Fibroblast of upper back skin (primary cell): ENCODE data around the gene CCNB1.
"Not testable (repeated sequence)": the region's sequence is repeated elsewhere in the genome, so short reads cannot be mapped to it uniquely, and the experiment has no call there.

Experiments
- DNase-seq: peaks from one replicate; pipeline ENCODE4 v3.0.0-alpha.2; 2013

The CCNB1 gene

GRCh38 chr5:69187342-69187741 lies 20.4 kb downstream of the CCNB1 start:
- no peak for DNase-seq

DNA sequence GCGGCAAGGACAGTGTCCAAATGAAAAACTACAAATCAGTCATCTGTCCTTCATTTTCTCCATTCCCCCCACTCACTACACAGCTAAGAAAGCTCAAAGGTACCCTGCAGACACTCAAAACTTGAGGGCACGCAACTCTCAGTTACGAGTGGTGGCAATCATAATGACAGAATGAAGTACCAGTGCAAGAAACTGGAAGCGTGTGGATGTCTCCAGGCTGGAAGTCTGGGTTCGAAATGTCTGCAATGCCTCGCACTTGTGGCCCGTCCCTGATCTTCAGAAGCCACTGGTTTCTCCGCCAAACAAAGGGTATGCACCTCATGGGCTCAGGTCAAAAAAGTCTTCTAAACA lies 21.8 kb downstream of the CCNB1 start:
- DNase-seq = no peak

- peak; percentile 92 for DNase-seq
Measured at GRCh38 chr5:69189162-69190086, 22.5 kb downstream of the CCNB1 start, which contains the start of gene CENPH. Gene CENPH (plus strand): TSS chr5:69189583. CDS start chr5:69189635, 52 bp downstream.

- peak; percentile 13 for DNase-seq
Measured at GRCh38 chr5:69202497-69202896, 35.5 kb downstream of the CCNB1 start.

GRCh38 chr5:69206528-69207190 lies 39.7 kb downstream of the CCNB1 start:
- DNase-seq = peak; percentile 79

DNA sequence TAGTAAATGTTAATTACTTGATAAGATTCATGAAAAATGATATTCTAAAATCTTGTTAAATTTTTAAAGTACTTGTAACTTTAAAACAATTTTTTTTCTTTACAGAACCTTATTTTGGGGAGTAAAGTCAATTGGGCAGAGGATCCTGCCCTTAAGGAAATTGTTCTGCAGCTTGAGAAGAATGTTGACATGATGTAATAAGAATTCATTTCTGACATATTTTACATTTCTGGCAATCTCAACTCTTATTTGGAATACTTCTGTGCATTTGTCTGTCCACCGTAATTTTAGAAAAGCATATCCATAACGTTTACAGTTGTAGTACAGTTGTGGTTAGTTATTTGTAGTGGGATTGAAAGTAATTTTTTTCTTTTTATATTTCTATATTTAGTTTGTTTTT lies 42.7 kb downstream of the CCNB1 start:
- DNase-seq = peak; percentile 59

- DNase-seq = no peak
Measured at GRCh38 chr5:69211200-69211599, 44.2 kb downstream of the CCNB1 start.

DNA sequence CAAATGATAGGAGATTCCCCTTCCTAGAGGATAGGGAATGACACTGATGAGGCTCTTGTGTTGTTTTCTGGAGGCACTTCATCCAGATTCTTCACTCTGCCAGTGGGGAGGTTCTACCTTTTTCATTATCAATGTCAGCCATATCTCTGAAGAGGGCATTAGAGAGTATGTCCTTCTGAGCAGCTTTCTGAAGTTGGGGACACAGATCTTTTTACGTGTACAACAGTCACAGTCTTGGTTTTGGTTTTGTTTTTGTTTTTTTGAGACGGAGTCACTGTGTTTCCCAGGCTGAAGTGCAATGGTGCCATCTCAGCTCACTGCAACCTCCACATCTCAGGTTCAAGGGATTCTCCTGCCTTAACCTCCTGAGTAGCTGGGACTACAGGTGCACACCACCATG lies 45.1 kb downstream of the CCNB1 start:
- no peak for DNase-seq

DNA sequence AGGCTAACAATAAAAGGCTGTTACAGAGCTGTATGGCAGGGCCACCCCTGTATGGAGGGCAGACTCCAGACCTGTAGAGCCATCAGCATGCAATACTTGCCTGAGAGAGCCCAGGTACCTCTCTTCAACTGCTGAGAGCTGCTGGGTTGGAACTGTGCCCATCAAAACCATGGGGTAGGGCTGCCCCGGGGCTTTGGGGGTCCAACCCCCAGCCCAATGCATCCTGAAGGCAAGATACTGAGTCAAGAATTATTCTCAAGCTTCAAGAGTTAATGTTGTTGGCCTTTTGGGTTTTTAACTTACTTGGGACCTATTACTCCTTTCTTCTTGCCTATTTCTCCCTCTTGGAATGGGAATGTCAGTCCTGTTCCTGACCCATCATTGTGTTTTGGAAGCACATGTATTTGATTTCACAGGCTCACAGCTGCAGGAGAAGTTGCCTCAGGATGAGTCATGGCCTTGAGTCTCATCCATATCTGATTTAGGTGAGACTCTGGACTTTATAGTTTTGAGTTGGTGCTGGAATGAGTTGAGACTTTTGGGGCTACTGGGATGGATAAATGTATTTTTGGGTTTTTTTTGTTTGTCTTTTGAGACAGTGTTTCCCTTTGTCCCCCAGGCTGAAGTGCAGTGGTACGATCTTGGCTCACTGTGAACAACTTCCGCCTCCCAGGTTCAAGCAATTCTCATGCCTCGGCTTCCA lies 46.7 kb downstream of the CCNB1 start:
- DNase-seq = peak; percentile 76

DNA sequence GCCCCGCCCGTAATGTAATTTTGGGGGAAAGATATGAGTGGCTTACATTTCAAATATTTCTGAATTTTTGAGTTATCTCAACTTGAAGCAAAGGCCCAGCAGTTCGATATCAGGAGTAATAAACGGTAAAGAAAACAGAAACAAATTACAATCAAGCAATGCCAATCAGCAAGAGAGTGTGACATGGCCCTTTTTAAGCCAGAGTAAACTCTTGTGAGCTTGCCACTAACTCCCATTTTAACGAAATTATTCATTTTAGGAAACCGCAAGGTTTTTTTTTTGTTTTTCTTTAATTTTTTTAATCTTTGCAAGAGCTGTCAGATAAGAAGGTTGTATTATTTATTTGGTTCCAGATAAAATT lies 50.2 kb downstream of the CCNB1 start:
- no peak for DNase-seq

DNA sequence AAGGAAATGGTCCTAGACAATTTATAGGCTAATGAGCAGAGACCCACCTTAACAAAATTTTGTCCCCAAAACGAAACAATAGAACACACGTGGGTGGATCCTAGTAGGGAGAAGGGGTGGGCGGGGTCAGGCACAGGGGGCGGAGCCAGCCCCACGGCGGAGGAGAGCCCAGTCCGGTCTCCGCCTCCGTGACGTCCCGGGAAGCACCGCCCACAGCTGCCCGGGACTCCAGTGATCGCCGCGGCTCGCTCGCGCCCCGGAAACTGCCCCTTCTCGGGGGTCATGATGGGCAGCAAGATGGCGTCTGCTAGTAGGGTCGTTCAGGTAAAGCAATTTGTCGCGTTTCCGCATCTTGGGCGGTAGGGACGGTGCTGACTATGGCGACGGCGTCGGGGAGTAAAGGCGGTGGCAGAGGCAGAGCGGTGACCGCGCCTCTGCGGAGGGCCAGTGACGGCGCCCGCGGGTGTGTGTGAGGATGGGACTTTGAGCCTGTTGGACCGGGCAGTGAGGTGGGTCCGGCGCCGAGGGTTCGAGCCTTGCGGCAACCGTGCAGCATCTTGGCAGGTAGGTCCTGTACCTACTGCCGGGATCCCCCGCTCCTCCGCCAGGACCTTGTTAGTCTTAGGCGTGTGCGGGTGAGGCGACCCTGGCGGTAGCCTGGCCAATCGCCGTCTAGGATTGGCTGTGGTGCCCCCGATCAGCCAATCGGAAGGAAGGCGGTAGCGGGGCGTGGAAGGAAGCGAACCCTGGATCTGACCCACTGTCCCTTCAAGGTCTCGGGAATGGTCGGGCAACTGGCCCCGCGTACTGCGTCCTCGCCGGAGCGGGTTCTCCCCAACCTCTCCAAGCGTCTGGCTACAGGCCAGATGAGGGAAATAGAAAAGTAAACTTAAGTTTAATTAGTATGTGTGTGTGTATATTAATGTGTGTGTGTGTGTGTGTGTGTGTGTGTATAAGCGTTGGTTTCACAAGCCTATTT lies 50.9 kb downstream of the CCNB1 start:
- DNase-seq = peak; percentile 90

GRCh38 chr5:69219939-69220338 lies 53.0 kb downstream of the CCNB1 start:
- no peak for DNase-seq

DNA sequence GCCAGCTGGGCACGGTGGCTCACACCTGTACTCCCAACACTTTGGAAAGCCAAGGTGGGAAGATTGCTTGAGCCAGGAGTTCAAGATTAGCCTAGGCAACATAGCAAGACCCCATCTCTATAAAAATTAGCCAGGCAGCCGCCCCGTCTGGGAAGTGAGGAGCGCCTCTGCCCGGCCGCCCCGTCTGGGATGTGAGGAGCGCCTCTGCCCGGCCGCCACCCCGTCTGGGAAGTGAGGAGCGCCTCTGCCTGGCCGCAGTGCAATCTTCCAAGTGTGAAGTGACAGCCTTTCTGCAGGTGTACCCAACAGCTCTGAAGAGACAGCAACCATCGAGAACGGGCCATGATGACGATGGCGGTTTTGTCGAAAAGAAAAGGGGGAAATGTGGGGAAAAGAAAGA lies 53.4 kb downstream of the CCNB1 start:
- not testable (repeated sequence) for DNase-seq

DNA sequence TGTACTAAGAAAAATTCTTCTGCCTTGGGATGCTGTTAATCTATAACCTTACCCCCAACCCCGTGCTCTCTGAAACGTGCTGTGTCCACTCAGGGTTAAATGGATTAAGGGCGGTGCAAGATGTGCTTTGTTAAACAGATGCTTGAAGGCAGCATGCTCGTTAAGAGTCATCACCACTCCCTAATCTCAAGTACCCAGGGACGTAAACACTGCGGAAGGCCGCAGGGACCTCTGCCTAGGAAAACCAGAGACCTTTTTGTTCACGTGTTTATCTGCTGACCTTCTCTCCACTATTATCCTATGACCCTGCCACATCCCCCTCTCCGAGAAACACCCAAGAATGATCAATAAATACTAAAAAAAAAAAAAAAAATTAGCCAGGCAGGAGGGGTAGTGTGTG lies 53.9 kb downstream of the CCNB1 start:
- not testable (repeated sequence) for DNase-seq

GRCh38 chr5:69224520-69224919 lies 57.6 kb downstream of the CCNB1 start:
- no peak for DNase-seq

DNA sequence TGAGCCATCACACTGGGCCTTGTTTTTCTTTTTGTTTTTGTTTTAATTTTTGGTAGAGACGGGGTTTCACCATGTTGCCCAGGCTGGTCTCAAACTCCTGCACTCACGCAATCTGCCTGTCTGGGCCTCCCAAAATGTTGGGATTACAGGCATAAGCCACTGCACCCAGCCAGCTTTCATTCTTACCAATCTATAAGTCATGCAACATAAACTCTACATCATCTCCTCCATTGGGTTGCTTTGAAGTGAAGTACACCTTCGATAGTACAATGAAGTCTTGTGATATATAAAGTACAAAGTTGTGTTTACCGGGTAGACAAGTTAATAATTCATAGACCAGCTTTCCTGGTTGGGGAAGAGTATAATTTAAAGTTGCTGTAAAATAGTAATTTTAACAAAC lies 58.9 kb downstream of the CCNB1 start:
- DNase-seq = no peak
